COR-L47 (cell line): ENCODE data around the gene AKR7A3.
"Not testable (repeated sequence)": the region's sequence is repeated elsewhere in the genome, so short reads cannot be mapped to it uniquely, and the experiment has no call there.

Source experiments
- DNase-seq: peaks from one replicate; lab custom pipeline; 2025; lab: John Stamatoyannopoulos, UW

Gene AKR7A3

GRCh38 chr1:19288324-19289241, at the start of gene AKR7A3:
AKR7A3 (minus strand) TSS chr1:19288770; CDS start chr1:19288709, 61 bp downstream.
- not testable (repeated sequence) for DNase-seq

- DNase-seq, result no peak
Measured at GRCh38 chr1:19338323-19338762, 49.8 kb upstream of the AKR7A3 start.

GRCh38 chr1:19337289-19337688, 48.7 kb upstream of the AKR7A3 start:
- DNase-seq, result no peak

GRCh38 chr1:19336543-19336942, 48.0 kb upstream of the AKR7A3 start:
- no peak for DNase-seq

- DNase-seq, result no peak
Measured at GRCh38 chr1:19333587-19334354, 45.2 kb upstream of the AKR7A3 start.

GRCh38 chr1:19332832-19333231, 44.3 kb upstream of the AKR7A3 start:
- DNase-seq, result no peak

- no peak for DNase-seq
Measured at GRCh38 chr1:19331262-19331878, 42.8 kb upstream of the AKR7A3 start.

GRCh38 chr1:19330449-19331135, 42.0 kb upstream of the AKR7A3 start:
- DNase-seq, result no peak

GRCh38 chr1:19329611-19330010, 41.0 kb upstream of the AKR7A3 start:
- no peak for DNase-seq

GRCh38 chr1:19329188-19329587, 40.6 kb upstream of the AKR7A3 start:
- no peak for DNase-seq

- DNase-seq, result no peak
Measured at GRCh38 chr1:19328486-19328885, 39.9 kb upstream of the AKR7A3 start.

- DNase-seq, result no peak
Measured at GRCh38 chr1:19327736-19328135, 39.2 kb upstream of the AKR7A3 start.

GRCh38 chr1:19327301-19327700, 38.7 kb upstream of the AKR7A3 start:
- no peak for DNase-seq

GRCh38 chr1:19326748-19327065, 38.1 kb upstream of the AKR7A3 start:
- no peak for DNase-seq

- no peak for DNase-seq
Measured at GRCh38 chr1:19325958-19326747, 37.6 kb upstream of the AKR7A3 start.

- DNase-seq, result no peak
Measured at GRCh38 chr1:19325368-19325957, 36.9 kb upstream of the AKR7A3 start.

- no peak for DNase-seq
Measured at GRCh38 chr1:19324665-19324990, 36.1 kb upstream of the AKR7A3 start.

GRCh38 chr1:19323987-19324664, 35.6 kb upstream of the AKR7A3 start:
- DNase-seq, result no peak

- DNase-seq, result no peak
Measured at GRCh38 chr1:19322481-19322880, 33.9 kb upstream of the AKR7A3 start.

GRCh38 chr1:19321071-19321470, 32.5 kb upstream of the AKR7A3 start:
- DNase-seq, result no peak
